Amniotic epithelial cell (primary cell): Measurements from ENCODE around the gene BLOC1S4.

Source experiments
- DNase-seq: peaks from one replicate; pipeline ENCODE4 v3.0.0-alpha.2; 2010; ENCODE audit warnings: low read depth

Gene BLOC1S4

GRCh38 chr4:6764976-6765620 is 49.1 kb downstream of the BLOC1S4 start:
- DNase-seq: no peak

DNA sequence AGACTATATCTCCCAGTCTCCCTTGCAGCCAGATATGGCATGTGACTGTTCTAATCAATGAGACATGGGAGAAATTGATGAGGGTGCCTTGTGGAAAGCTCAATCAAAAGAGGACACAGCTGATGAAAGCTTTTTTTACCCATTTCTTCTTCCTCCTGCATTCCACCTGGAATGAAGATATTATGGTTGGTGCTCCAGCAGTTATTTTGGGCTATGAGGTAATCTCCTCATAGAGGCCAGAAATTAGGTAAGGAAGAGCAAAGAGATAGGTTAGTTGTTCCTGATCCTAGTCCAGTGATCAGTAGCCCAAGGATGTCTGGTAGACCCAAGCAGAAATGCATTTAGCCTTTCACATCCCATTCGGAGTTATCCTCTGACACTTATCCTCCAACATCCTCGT is 49.7 kb downstream of the BLOC1S4 start:
- DNase-seq: no peak
